Activated CD4-positive, CD25-positive, alpha-beta regulatory T cell treated with anti-CD3 and anti-CD28 coated beads, Interleukin-2, amount 50 U/mL, for 24 hours (primary cell): ENCODE data around the gene CD2AP.

Experiments used
- ATAC-seq, 2 donors: fragments of 150-1000 bp; cut with Tn5 transposase; one replicate each; pipeline ENCODE4 v1.10.0; 2021; ENCODE audit warnings: mild to moderate bottlenecking in 1 of 2, moderate library complexity in 1 of 2

The CD2AP gene

DNA sequence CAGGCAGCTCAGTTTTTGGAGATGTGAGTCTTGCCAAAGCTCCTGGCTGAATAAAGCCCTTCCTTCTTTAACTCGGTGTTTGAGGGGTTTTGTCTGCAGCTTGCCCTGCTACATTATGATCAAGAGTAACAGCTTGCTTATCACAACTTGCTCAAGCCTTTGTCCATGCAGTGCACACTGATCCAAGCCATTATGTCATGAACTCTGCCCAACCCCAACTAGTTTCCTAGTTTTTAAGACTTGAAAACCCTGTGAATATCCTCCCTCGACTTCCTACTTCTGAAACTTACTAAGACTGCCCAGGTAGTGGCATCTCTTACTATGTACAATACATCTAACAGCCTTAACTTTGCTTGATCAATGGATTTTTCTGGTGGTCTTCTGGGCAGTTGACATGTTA, 170.4 kb downstream of the CD2AP start:
- ATAC-seq: no peak

- no peak for ATAC-seq
Measured at GRCh38 chr6:47650553-47651432, 173.2 kb downstream of the CD2AP start.

GRCh38 chr6:47651505-47651944, 173.9 kb downstream of the CD2AP start:
- no peak for ATAC-seq

DNA sequence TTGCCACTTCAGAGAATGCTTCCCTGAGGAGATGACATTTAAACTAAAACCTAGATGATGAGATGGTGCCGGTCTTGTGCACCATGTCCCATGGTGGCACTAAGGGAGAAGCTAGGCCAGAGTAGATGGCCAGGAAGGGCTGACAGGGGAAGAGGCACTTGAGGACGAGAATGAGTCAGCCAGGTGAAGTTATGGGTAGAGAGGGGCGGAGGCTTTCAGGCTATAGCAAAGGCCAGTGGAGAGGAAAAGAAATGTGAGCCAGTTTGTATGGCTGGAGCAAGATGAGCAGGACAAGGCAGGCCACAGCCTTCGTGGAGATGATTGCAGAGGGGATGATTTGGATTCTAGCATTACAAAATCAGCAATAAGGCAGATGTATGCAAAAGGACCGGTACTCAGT, 176.1 kb downstream of the CD2AP start:
- no peak for ATAC-seq

DNA sequence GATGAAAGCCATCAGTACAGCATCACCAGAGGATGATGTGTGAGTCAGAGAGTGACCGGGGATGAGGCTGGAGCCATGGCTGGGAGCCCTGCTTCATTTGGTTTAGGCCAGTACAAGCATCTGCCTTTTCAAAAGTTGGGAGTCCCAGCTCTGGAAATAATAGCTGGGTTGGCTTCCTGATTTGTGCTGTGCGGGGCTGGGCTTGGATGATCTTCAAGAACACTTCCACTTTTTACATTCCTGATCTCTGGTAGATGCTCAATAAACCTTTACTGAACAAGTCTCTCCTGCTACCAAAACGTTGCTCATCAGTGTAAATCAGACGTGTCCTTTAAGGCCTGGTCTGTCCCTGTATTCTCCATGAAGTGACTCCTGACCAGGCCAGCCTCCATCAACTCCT, 176.7 kb downstream of the CD2AP start:
- ATAC-seq: no peak

GRCh38 chr6:47655719-47656595, 178.4 kb downstream of the CD2AP start:
- peak; percentile 45 to 70 for ATAC-seq

GRCh38 chr6:47661960-47662359, 184.4 kb downstream of the CD2AP start:
- no peak for ATAC-seq

- ATAC-seq: no peak
Measured at GRCh38 chr6:47663462-47664216, 186.1 kb downstream of the CD2AP start.

DNA sequence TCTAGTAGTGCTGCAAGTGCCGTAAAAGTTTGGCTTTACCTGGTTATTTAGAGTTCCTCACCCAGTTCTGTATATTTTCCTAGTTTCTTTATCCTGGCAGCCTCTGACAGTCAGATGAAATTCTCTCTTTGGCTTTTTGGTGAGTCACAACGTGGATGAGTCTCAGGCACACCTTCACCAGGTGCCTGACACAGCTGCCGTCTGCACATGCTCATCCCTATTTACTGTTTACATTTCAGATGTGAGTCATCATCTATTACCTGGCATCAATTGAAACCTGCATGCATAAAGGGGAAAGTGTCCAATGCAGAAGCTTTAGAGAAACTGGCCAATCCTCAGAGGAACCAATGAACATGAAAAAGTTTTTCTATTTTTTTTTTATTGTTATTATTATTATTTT, 187.5 kb downstream of the CD2AP start:
- no peak for ATAC-seq

- ATAC-seq: no peak
Measured at GRCh38 chr6:47669684-47670513, 192.3 kb downstream of the CD2AP start.

DNA sequence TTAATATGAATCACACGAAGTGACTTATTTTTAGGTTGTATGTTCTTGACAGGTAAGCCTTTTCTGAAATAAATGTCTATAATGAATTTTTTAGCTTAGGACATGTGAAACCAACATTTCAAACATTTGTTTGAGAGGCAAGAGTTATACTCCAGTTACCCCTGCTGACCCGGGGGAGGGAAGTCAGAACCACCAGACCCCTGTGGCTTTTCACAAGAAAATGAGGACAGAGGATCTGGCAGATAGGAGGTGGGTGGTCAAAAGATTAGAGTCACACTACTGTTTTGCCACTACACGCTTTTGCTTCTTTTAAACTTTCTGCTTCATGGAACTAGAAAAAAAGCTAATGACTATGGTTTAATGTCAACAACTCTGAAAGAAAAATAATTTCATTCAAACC, 193.3 kb downstream of the CD2AP start:
- ATAC-seq: no peak

DNA sequence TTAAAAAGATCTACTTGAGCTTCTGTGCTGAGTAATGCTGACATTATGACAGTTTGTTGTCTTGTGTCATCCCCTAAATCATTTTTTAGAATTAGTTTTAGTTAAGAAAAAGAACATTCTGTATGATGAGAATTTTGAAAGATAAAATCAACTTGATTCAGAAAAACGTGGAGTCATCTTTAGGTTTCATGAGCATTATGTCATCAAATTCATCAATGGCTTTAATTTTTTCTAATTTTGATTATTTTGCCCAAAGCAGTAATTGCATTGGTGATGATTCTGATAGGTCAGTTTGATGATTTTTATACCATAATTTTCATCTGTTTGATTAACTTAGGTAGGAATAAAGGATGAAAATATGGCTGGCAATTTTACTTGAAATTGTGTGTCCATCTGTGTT, 194.2 kb downstream of the CD2AP start:
- no peak for ATAC-seq

GRCh38 chr6:47672816-47673215, 195.2 kb downstream of the CD2AP start:
- ATAC-seq: no peak

GRCh38 chr6:47674673-47675072, 197.1 kb downstream of the CD2AP start:
- ATAC-seq: no peak
